Peyer's patch (tissue), 4 donors: ENCODE results near the gene CTCF.

Experiments
- POLR2A ChIP-seq, 2 donors: fragments of 450-650 bp; IDR thresholded peaks; one replicate each; pipeline ENCODE4 v1.5.1; 2017; ENCODE audit warnings: antibody characterized with exemption in 2 of 2, mild to moderate bottlenecking in 2 of 2, moderate library complexity in 2 of 2
- TF ChIP-seq, protein P1 (sequence below), 6 experiments: fragments of 450-650 bp in 4 of 6; fragments of 200-600 bp in 2 of 6; sonication (generic) in 1 of 6; IDR thresholded peaks; one replicate each; pipeline ENCODE4 v1.5.1; 2017 to 2019; ENCODE audit warnings: antibody characterized with exemption in 6 of 6, mild to moderate bottlenecking in 3 of 6, moderate library complexity in 1 of 6

DNA sequence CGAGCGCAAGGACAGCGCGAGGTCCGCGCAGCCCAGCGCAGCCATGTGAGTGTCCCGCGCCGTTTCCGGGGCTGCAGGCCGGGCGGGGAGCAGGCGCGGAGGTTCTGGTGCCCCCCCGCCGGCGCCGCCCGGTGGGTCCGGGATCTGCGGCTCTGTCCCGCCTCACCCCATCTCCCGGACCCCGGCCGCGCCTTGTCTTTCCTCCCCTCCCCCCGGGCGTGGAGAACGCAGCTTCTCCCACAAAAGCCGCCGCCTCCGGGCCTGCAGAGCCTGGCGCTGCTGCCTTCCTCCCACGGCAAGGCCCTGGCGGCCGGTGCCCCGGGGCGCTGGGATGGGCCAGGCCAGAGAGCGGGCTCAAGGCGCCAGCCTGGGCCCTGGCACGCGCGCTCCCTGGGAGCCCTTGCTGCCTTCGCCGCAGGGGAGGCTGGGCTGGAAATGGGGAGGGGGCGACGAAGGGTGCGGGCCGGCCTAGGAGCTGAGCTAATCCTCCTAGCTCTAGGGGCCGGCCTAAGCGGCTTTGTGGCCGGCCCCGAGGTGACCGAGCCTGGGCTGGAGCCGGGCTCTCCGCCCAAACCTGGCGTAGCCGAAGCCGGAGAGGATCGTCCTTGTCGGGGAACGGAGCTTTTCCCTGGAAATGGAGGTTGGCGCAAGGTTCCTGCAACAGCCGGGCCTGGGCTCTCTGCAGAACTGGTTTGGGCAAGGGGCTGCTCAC is 33.3 kb upstream of the CTCF start:
- TF ChIP-seq, protein P1, sequence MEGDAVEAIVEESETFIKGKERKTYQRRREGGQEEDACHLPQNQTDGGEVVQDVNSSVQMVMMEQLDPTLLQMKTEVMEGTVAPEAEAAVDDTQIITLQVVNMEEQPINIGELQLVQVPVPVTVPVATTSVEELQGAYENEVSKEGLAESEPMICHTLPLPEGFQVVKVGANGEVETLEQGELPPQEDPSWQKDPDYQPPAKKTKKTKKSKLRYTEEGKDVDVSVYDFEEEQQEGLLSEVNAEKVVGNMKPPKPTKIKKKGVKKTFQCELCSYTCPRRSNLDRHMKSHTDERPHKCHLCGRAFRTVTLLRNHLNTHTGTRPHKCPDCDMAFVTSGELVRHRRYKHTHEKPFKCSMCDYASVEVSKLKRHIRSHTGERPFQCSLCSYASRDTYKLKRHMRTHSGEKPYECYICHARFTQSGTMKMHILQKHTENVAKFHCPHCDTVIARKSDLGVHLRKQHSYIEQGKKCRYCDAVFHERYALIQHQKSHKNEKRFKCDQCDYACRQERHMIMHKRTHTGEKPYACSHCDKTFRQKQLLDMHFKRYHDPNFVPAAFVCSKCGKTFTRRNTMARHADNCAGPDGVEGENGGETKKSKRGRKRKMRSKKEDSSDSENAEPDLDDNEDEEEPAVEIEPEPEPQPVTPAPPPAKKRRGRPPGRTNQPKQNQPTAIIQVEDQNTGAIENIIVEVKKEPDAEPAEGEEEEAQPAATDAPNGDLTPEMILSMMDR (IDR thresholded peaks at IDR 0.05): no peak
- no peak for TF ChIP-seq POLR2A (IDR thresholded peaks at IDR 0.05)
